ENCODE results near the gene FBXL22. TPM values are rescaled to one million over a fixed set of nuclear protein-coding genes. Genes with fewer than 3 reads are reported as not detected.

The FBXL22 gene
- total RNA-seq, 1 experiment from 2014 or later = 0.17 TPM

DNA sequence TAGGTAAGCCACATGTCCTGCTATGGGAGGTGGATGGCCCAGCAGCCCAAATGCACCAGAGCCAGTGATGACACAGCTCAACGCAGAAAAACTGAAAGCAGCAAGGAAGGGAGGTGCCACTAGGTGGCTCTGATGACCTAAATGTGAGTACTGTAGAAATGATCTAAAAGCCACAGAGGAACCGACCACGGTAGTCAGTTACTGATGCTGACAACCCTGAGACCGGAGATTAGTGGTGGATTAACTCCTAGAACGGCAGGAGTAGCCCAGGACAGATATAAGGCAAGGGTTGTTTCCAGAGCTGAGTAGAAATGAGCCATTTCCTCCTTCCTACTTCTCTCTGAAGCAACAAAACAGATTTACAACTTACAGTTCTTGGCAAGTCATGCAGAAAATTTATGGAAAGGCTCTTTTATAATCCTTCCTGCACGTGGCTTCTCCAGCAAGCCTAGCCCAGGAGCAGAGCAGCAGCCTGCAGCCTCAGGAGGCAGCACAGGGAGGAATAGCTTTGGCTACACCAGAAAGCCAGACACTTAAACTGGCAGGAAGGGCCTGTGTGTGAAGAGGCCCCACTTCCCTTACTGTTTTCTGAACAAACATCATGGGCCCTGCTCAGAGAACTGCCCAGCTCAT, 13.1 kb downstream of the FBXL22 start:
- no peak overlapping the region for H3K4me3 ChIP-seq
- TF ChIP-seq, protein P1, sequence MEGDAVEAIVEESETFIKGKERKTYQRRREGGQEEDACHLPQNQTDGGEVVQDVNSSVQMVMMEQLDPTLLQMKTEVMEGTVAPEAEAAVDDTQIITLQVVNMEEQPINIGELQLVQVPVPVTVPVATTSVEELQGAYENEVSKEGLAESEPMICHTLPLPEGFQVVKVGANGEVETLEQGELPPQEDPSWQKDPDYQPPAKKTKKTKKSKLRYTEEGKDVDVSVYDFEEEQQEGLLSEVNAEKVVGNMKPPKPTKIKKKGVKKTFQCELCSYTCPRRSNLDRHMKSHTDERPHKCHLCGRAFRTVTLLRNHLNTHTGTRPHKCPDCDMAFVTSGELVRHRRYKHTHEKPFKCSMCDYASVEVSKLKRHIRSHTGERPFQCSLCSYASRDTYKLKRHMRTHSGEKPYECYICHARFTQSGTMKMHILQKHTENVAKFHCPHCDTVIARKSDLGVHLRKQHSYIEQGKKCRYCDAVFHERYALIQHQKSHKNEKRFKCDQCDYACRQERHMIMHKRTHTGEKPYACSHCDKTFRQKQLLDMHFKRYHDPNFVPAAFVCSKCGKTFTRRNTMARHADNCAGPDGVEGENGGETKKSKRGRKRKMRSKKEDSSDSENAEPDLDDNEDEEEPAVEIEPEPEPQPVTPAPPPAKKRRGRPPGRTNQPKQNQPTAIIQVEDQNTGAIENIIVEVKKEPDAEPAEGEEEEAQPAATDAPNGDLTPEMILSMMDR (conservative IDR thresholded peaks at IDR 0.05) = peak; percentile 84
- no peak for TF ChIP-seq EZH2 (IDR thresholded peaks at IDR 0.05; ENCODE audit: low read depth)
- peak; percentile 68 to 77 for DNase-seq
- no peak overlapping the region for H2AFZ ChIP-seq
- peak overlapping the region; percentile 55 for H3K27ac ChIP-seq
- H3K27me3 ChIP-seq (ENCODE audit: insufficient read depth, low read depth) = no peaks in the 10 kb centered on the region
- 0 out of 2 replicates have a peak, but pooled peaks cover 3% of the 10 kb centered on the region for H3K36me3 ChIP-seq (ENCODE audit: low read depth)
- H3K4me2 ChIP-seq = peak overlapping the region; percentile 47
- no TSS peak for BruUV-seq (replicated peaks)
- peaks cover 22% of the 10 kb centered on the region for H3K4me1 ChIP-seq (replicated peaks; ENCODE audit: insufficient read depth)
- CTCF ChIA-PET = interaction anchor here (0.5 to 1.4 kb wide), 12 partner anchors 10 to 543 kb away, joined by 3 to 17 read pairs (median 4); partner anchors contain the start of gene CIAO2A
- H3F3A ChIP-seq (ENCODE audit: insufficient read depth, low read depth) = peaks cover 14% of the 10 kb centered on the region
- POLR2A ChIA-PET (ENCODE audit: unreplicated experiment) = interaction anchor here (0.6 to 0.7 kb wide), 3 partner anchors 27 to 407 kb away, joined by 3 to 8 read pairs (median 3); no protein-coding TSS in a partner anchor
- intact Hi-C loops (cut with micrococcal nuclease; ENCODE audit: unreplicated experiment) = loop anchor here (1.0 to 5.0 kb wide), 3 partner anchors 282 to 542 kb away; partner anchors contain the start of gene SNX22
- no peaks in the 10 kb centered on the region for H3K79me2 ChIP-seq (ENCODE audit: low read depth)
- no peaks in the 10 kb centered on the region for H4K20me1 ChIP-seq (ENCODE audit: insufficient read depth)
- H3K9me2 ChIP-seq (ENCODE audit: insufficient read depth) = no peaks in the 10 kb centered on the region
- H3K9me3 ChIP-seq (ENCODE audit: insufficient read depth, low read depth) = no peaks in the 10 kb centered on the region

DNA sequence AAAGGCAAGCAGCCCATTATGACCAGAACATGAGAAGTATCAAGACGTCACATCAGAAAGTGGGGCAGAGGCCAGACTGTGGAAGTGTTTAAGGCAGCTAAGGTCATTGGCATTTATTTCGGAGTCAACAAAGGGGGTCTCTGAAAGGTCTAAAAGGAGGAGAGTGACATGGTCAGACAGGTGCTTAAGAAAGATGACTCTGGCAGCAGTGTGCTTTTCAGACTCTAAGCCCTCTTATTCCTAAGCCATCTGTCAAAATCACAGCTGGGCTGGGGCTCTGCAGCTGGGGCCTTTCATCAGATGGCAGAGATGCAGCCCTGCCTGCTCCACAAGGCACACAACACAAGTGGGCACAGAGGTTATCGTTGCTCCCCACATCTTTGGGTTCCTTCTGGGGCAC, 14.0 kb downstream of the FBXL22 start:
- POLR2A ChIA-PET (ENCODE audit: unreplicated experiment) = interaction anchor here (0.6 kb wide), 1 partner anchor 219 kb away, joined by 3 read pairs; no protein-coding TSS in a partner anchor
- Histone ChIP-seq H2AFZ (no peak overlapping the region), H3K36me3 (ENCODE audit: low read depth) (0 out of 2 replicates have a peak, but pooled peaks cover 3% of the 10 kb centered on the region), H4K20me1 (ENCODE audit: insufficient read depth) (no peaks in the 10 kb centered on the region), H3K4me2 (peak overlapping the region; percentile 47), H3K9me2 (ENCODE audit: insufficient read depth) (no peaks in the 10 kb centered on the region), H3K27ac (no peak overlapping the region), H3K4me1 (replicated peaks; ENCODE audit: insufficient read depth) (peaks cover 31% of the 10 kb centered on the region), H3K79me2 (ENCODE audit: low read depth) (no peaks in the 10 kb centered on the region), H3K4me3 (no peak overlapping the region), H3K27me3 (ENCODE audit: insufficient read depth, low read depth) (no peaks in the 10 kb centered on the region), H3F3A (ENCODE audit: insufficient read depth, low read depth) (peaks cover 14% of the 10 kb centered on the region), H3K9me3 (ENCODE audit: insufficient read depth, low read depth) (no peaks in the 10 kb centered on the region)
- BruUV-seq (replicated peaks) = no TSS peak
- no peak for DNase-seq
- TF ChIP-seq, protein P1 (conservative IDR thresholded peaks at IDR 0.05) = no peak
- TF ChIP-seq EZH2 (IDR thresholded peaks at IDR 0.05; ENCODE audit: low read depth) = no peak
- CTCF ChIA-PET = interaction anchor here (0.7 to 1.4 kb wide), 2 partner anchors 11 to 223 kb away, joined by 3 to 8 read pairs; no protein-coding TSS in a partner anchor
- intact Hi-C loops (cut with micrococcal nuclease; ENCODE audit: unreplicated experiment) = loop anchor here (5.0 kb wide), 2 partner anchors 281 to 541 kb away; partner anchors contain the start of gene SNX22

DNA sequence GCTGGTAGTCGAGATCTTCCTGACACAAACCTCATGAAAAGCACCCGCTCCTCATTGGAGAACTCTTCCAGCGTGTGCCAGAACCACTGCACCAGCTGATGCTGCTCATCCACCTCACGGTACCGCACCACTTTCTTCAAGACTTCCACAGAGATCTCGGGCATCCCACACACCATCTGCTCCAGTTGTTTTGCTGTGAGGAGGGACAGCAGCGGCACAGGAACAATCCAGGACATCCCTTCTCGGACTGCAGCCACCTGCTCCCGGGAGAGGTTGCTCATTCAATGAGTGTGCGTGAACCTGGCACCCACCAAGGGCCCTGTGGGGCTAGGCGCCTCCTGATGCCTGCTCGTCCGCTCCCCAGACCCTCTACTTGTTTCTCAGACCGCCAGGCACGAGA, 15.1 kb downstream of the FBXL22 start:
- no peak overlapping the region for H3K4me3 ChIP-seq
- no peaks in the 10 kb centered on the region for H3K9me2 ChIP-seq (ENCODE audit: insufficient read depth)
- H3K36me3 ChIP-seq (ENCODE audit: low read depth) = 0 out of 2 replicates have a peak, but pooled peaks cover 3% of the 10 kb centered on the region
- no peak for DNase-seq
- H3K27ac ChIP-seq = no peak overlapping the region
- no peaks in the 10 kb centered on the region for H3K9me3 ChIP-seq (ENCODE audit: insufficient read depth, low read depth)
- H4K20me1 ChIP-seq (ENCODE audit: insufficient read depth) = no peaks in the 10 kb centered on the region
- no peak for TF ChIP-seq EZH2 (IDR thresholded peaks at IDR 0.05; ENCODE audit: low read depth)
- TF ChIP-seq, protein P1 (conservative IDR thresholded peaks at IDR 0.05) = no peak
- H3K79me2 ChIP-seq (ENCODE audit: low read depth) = no peaks in the 10 kb centered on the region
- BruUV-seq (replicated peaks) = no TSS peak
- no peak overlapping the region for H2AFZ ChIP-seq
- ChIA-PET POLR2A (ENCODE audit: unreplicated experiment) (interaction anchor here (0.7 kb wide), 1 partner anchor 142 kb away, joined by 4 read pairs; no protein-coding TSS in a partner anchor), CTCF (no interaction called here)
- no peak overlapping the region for H3K4me2 ChIP-seq
- H3K4me1 ChIP-seq (replicated peaks; ENCODE audit: insufficient read depth) = peaks cover 37% of the 10 kb centered on the region
- no peaks in the 10 kb centered on the region for H3K27me3 ChIP-seq (ENCODE audit: insufficient read depth, low read depth)
- intact Hi-C loops (cut with micrococcal nuclease; ENCODE audit: unreplicated experiment) = loop anchor here (5.0 kb wide), 2 partner anchors 280 to 540 kb away; partner anchors contain the start of gene SNX22
- peaks cover 14% of the 10 kb centered on the region for H3F3A ChIP-seq (ENCODE audit: insufficient read depth, low read depth)

All from PC-9 (cell line).